Endodermal cell (in vitro differentiated cells): ENCODE measurements around the gene RPLP1. TPM values are rescaled to one million over a fixed set of nuclear protein-coding genes. Genes with fewer than 3 reads are reported as not detected.

ENCODE experiments used
- DNase-seq: peaks from one replicate; pipeline ENCODE4 v3.0.0-alpha.2; 2017
- H3K27ac ChIP-seq: 2 replicates; pipeline ENCODE4 v1.5.1; 2013; ENCODE audit warnings: mild to moderate bottlenecking, low read depth, low read length, moderate library complexity
- H3K27me3 ChIP-seq: 2 replicates; pipeline ENCODE4 v1.6.1; 2013; ENCODE audit warnings: mild to moderate bottlenecking, low read length, moderate library complexity; ENCODE audit not compliant: insufficient read depth, control insufficient read depth, poor library complexity, severe bottlenecking
- H3K36me3 ChIP-seq: 2 replicates; pipeline ENCODE4 v1.7.0; 2013; ENCODE audit warnings: mild to moderate bottlenecking, low read length, moderate library complexity; ENCODE audit not compliant: control insufficient read depth, insufficient read depth
- H3K4me1 ChIP-seq: one replicate; pipeline ENCODE4 v1.7.0; 2013; ENCODE audit warnings: low read length; ENCODE audit not compliant: control insufficient read depth, insufficient read depth
- H3K4me3 ChIP-seq: 2 replicates; pipeline ENCODE4 v1.5.1; 2013; ENCODE audit warnings: mild to moderate bottlenecking, low read length, moderate library complexity
- H3K9ac ChIP-seq: 2 replicates; pipeline ENCODE4 v1.6.1; 2013; ENCODE audit warnings: mild to moderate bottlenecking, low read length, moderate library complexity; ENCODE audit not compliant: poor library complexity, severe bottlenecking; ENCODE audit errors: extremely low read depth
- H3K9me3 ChIP-seq: 2 replicates; pipeline ENCODE4 v1.6.1; 2013; ENCODE audit warnings: mild to moderate bottlenecking, low read length, moderate library complexity; ENCODE audit not compliant: control insufficient read depth
- H3K27ac Mint-ChIP-seq: 2 replicates; pipeline ENCODE4 v1.8.0; 2020; ENCODE audit warnings: mixed read lengths
- H3K27me3 Mint-ChIP-seq: 2 replicates; pipeline ENCODE4 v1.8.0; 2021; ENCODE audit warnings: mild to moderate bottlenecking, mixed read lengths; ENCODE audit not compliant: insufficient read depth
- H3K36me3 Mint-ChIP-seq: 2 replicates; pipeline ENCODE4 v1.8.0; 2020; ENCODE audit warnings: low read depth, mixed read lengths
- H3K4me1 Mint-ChIP-seq: 2 replicates; pipeline ENCODE4 v1.8.0; 2020; ENCODE audit warnings: mixed read lengths
- H3K4me3 Mint-ChIP-seq: 2 replicates; pipeline ENCODE4 v1.8.0; 2020; ENCODE audit warnings: mild to moderate bottlenecking, moderate library complexity, mixed read lengths
- H3K9me3 Mint-ChIP-seq: 2 replicates; pipeline ENCODE4 v1.8.0; 2020; ENCODE audit warnings: mild to moderate bottlenecking, mixed read lengths
- CTCF ChIP-seq: fragments of 200-600 bp; sonication (generic); conservative IDR thresholded peaks from 2 replicates; pipeline ENCODE4 v1.5.0; 2021; ENCODE audit warnings: antibody characterized with exemption, mild to moderate bottlenecking
- WGBS, 2 experiments: methylation state at CpG; one replicate each; pipeline versions ENCODE4 v1.1.5 to v1.1.7; 2013; ENCODE audit warnings: missing lambda C conversion rate in 2 of 2, mixed read lengths in 1 of 2; ENCODE audit not compliant: insufficient coverage in 1 of 2, insufficient read length in 1 of 2; 5-methylcytosine and 5-hydroxymethylcytosine counted together
- total RNA-seq, 2 donors: library from RNA; stranded (reverse); fragmentation: NEBNext Ultra II Directional in 1 of 2; extraction: Animal tissue kit (Norgen Biotek cat#: 25700) in 1 of 2; gene quantifications; 2 replicates in 1 of 2; 3 replicates in 1 of 2; pipeline ENCODE4 v1.2.1, GENCODE V29; 2021

RPLP1 gene
- total RNA-seq, 2 donors from 2014 or later, result 1,560 to 1,563 TPM

GRCh38 chr15:69478259-69478781 is 25.7 kb downstream of the RPLP1 start:
- no peaks in the 10 kb centered on the region for H3K4me1 Mint-ChIP-seq
- H3K27ac ChIP-seq, result no peak overlapping the region

GRCh38 chr15:69479081-69479480 is 26.5 kb downstream of the RPLP1 start:
- no peak overlapping the region for H3K4me3 Mint-ChIP-seq
- peak; percentile 12 for DNase-seq
- no peaks in the 10 kb centered on the region for H3K4me1 Mint-ChIP-seq
- peaks cover 9% of the 10 kb centered on the region for H3K9me3 ChIP-seq
- H3K27me3 ChIP-seq, result peaks cover 36% of the 10 kb centered on the region
- TF ChIP-seq CTCF, result no peak
- H3K27ac Mint-ChIP-seq, result no peak overlapping the region
- peaks cover 57% of the 10 kb centered on the region for H3K27me3 Mint-ChIP-seq
- H3K27ac ChIP-seq, result no peak overlapping the region
- H3K9me3 Mint-ChIP-seq, result peaks cover 17% of the 10 kb centered on the region
- H3K36me3 Mint-ChIP-seq, result peaks cover 2% of the 10 kb centered on the region
- H3K9ac ChIP-seq, result no peak overlapping the region
- H3K4me3 ChIP-seq, result no peak overlapping the region
- no peaks in the 10 kb centered on the region for H3K36me3 ChIP-seq
- WGBS, 2 experiments, result 92 to 93% methylated on average over 3 to 4 of the region's 4 CpGs
- H3K4me1 ChIP-seq, result no peaks in the 10 kb centered on the region

More at GRCh38 chr15:69478259-69478781, 25.7 kb downstream of the RPLP1 start:
- peaks cover 2% of the 10 kb centered on the region for H3K36me3 Mint-ChIP-seq
- Histone ChIP-seq H3K9ac (no peak overlapping the region), H3K4me1 (no peaks in the 10 kb centered on the region), H3K9me3 (peaks cover 9% of the 10 kb centered on the region), H3K36me3 (no peaks in the 10 kb centered on the region), H3K4me3 (no peak overlapping the region), H3K27me3 (peaks cover 30% of the 10 kb centered on the region)
- peak; percentile 91 for DNase-seq
- H3K4me3 Mint-ChIP-seq, result no peak overlapping the region
- no peak overlapping the region for H3K27ac Mint-ChIP-seq
- whole genome bisulfite sequencing, 2 experiments, result 34 to 38% methylated on average over 12 to 13 of the region's 13 CpGs
- TF ChIP-seq CTCF, result peak; percentile 96
- H3K9me3 Mint-ChIP-seq, result peaks cover 17% of the 10 kb centered on the region
- H3K27me3 Mint-ChIP-seq, result peaks cover 52% of the 10 kb centered on the region

GRCh38 chr15:69479971-69480370 is 27.4 kb downstream of the RPLP1 start:
- Histone ChIP-seq H3K27ac (no peak overlapping the region), H3K36me3 (no peaks in the 10 kb centered on the region), H3K9me3 (peaks cover 11% of the 10 kb centered on the region), H3K4me1 (no peaks in the 10 kb centered on the region), H3K27me3 (peaks cover 39% of the 10 kb centered on the region), H3K9ac (no peak overlapping the region), H3K4me3 (no peak overlapping the region)
- Mint-ChIP-seq H3K27ac (no peak overlapping the region), H3K27me3 (peaks cover 60% of the 10 kb centered on the region), H3K9me3 (peaks cover 19% of the 10 kb centered on the region), H3K36me3 (peaks cover 2% of the 10 kb centered on the region), H3K4me1 (no peaks in the 10 kb centered on the region), H3K4me3 (no peak overlapping the region)
- WGBS, 2 experiments, result 90 to 95% methylated on average over 2 of the region's 2 CpGs
- DNase-seq, result no peak
- no peak for TF ChIP-seq CTCF
